GM23248 (cell line): ENCODE measurements around the gene CAPN8.

ENCODE experiments used
- EZH2 ChIP-seq: fragments of 200-600 bp; sonication (generic); IDR thresholded peaks from 2 replicates; pipeline ENCODE4 v1.6.1; 2018; ENCODE audit warnings: antibody characterized with exemption, mild to moderate bottlenecking; ENCODE audit not compliant: insufficient read depth, poor library complexity, severe bottlenecking
- EZH2phosphoT487 ChIP-seq: fragments of 200-600 bp; sonication (generic); IDR thresholded peaks from 2 replicates; pipeline ENCODE4 v1.6.1; 2018; ENCODE audit warnings: antibody characterized with exemption, moderate library complexity, mild to moderate bottlenecking, low read depth; ENCODE audit not compliant: insufficient read depth

- no peak for TF ChIP-seq EZH2phosphoT487
- no peak for TF ChIP-seq EZH2
These were observed 53.6 kb downstream of the CAPN8 start for GRCh38 chr1:223611936-223612335.
